ENCODE results near the gene SCN4A. TPM values are rescaled to one million over a fixed set of nuclear protein-coding genes. Genes with fewer than 3 reads are reported as not detected.
"Not testable (repeated sequence)": the region's sequence is repeated elsewhere in the genome, so short reads cannot be mapped to it uniquely, and the experiment has no call there.

SCN4A gene
- 1 to 10 TPM in 1 of 2 donors, under 1 TPM in 1; 0.76 to 2.2 TPM for total RNA-seq
- long read RNA-seq, donor 1, partial matches to known transcripts = 1 of 2 reads
- long read RNA-seq, donor 1, other reads (novel, unspliced or antisense) = 1 of 2 reads
- long read RNA-seq, donor 2, partial matches to known transcripts = 0 of 5 reads
- long read RNA-seq, donor 2, other reads (novel, unspliced or antisense) = 5 of 5 reads

DNA sequence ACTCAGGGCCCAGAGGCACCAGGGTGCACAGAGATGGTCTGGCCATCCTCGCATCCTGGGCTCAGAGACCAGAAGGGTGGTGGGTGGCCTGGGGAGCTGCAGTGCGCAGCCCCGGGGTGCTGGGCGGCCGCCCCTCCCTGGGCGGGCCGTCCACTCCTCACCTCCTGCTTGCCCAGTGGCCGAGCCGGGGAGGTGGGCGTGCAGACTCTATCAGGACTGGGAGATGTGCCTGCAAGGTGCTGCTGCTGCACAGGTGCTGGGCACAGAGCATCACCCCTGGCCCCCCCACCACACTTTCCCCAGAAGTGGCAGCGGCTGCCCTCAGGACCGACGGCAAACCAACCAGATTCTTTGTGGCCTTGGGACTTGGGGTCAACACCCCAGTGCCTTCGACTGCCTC is at the start of gene SCN4A:
Gene SCN4A (minus strand): TSS at position 123 of the 400 bp plus-strand sequence. CDS start 77 bp downstream, at position 46.
- intact Hi-C loops (cut with DNase I) = no loop called here
- no peak for DNase-seq (ENCODE audit: low spot score)

DNA sequence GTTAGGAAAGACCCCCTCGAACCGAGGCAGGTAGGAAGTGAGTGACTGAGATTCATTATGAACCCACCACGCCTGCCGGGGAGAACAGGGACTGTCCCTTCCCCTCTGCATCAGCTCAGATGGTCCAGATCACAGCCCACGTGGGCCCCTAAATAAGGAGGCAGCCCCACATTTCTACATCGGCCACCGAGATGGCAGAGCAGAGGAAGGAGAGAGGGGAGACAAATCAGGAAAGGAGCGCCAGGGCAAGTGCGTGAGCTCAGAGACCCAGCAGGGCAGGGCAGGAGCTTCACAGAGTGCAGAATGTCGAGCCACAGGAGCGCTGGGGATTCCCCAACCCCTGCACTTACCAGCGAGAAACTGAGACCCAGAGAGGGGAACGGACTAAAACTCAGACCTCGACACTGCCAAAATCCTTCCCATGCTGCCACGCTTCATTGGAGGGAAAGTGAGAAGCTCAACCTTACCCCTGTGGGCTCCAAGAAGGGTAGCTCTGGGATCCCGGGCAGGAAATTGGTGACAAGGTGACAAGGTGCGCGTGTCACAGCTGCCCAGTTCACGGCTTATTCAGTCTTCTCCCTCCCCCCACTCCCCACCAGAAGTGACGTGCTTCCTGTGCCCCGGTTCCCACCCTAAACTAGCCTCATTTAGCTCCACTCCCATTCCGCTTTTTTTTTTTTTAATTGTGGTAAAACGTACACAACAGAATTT is 47.5 kb upstream of the SCN4A start, which contains the start of gene ICAM2:
Gene ICAM2 (minus strand): TSS at position 578 of the 711 bp plus-strand sequence. CDS start 13,942 bp downstream, outside the sequence.
- DNase-seq (ENCODE audit: low spot score) = no peak
- intact Hi-C loops (cut with DNase I) = loop anchor here (10.0 kb wide), 3 partner anchors 85 to 265 kb away; partner anchors contain the start of genes CD79B (in 1 of the 2), CSHL1 (in 1 of the 2) and GH1 (in 1 of the 2)

DNA sequence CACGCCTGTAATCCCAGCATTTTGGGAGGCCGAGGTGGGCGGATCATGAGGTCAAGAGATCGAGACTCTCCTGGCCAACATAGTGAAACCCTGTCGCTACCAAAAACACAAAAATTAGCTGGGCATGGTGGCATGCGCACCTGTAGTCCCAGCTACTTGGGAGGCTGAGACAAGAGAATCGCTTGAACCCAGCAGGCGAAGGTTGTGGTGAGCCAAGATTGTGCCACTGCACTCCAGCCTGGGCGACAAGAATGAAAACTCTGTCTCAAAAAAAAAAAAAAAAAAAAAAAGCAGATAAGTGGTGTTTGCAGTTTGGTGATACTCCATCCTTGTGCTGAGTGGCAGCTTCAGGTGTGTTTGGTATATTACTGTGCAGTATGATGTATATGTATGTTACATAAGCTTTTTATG is 46.8 kb upstream of the SCN4A start:
- intact Hi-C loops (cut with DNase I); DNase-seq (ENCODE audit: low spot score): not testable (repeated sequence)

DNA sequence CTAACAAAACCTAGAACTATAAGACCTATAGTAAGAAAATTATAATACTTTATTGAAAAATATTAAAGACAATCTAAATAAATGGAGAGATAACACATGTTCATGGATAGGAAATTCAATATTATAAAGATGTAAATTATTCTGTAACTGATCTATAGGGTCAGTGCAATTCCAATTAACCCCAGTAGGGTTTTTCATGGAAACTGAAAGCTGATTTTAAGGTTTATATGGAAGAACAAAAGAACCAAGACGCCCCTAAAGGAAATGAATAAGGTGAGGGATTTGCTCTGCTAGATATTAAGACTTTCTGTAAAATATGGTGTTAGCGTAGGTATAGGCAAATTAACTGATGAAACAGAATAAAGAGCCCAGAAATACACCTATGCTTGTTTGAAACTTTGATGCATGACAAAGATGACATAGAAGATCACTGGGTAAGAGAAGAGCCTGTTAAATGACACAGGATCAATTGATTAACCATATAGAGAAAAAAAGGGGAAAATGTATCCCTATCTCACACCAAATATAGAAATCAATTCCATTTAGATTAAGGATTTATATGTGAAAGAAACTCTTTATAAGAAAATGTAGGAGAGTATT is 44.8 kb upstream of the SCN4A start:
- DNase-seq (ENCODE audit: low spot score) = no peak
- intact Hi-C loops (cut with DNase I) = no loop called here

DNA sequence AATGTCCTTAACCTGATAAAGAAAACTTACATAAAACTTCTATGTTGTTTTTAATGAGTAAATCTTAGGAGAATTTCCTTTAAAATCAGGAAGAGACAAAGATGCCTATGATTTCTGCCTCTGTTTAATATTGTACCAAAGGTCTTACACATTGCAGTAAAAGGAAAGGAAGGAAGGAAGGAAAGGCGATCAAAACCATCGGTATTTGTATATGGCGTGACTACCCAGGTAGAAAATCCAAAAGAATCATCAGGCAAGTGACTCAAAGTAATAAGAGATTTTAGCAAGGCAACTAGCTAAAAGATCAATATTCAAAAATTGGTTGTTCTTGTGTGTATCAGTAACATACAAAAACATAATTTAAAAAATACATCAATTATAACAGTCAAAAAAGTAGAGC is 44.3 kb upstream of the SCN4A start:
- intact Hi-C loops (cut with DNase I) = no loop called here
- DNase-seq (ENCODE audit: low spot score) = no peak

DNA sequence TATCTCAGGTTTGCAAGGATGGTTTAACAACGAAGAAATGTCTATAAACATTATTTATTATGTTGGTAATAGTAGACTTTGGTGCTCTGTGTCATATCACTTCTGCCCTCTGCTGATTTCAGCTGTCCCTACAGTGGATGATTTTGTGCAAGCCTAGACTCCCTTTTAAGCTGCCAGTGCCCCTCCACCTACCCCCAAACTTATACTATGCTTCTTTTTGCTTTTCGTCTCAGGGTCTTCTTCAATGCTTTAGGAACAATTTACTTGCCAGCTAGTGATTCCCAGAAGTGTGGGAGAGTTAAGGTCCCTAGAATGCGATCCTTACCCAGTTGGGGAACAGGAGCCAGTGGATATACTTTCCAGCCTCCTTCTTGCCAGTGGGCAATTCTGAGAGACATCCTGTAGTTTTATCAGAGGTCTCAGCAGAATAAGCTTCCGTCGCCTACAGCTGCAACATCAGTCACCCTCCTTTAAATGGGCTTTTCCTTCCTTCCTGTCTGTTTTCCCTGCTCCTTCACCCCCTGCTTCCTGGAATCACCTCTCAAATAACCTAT is 43.6 kb upstream of the SCN4A start:
- no peak for DNase-seq (ENCODE audit: low spot score)
- intact Hi-C loops (cut with DNase I) = no loop called here

DNA sequence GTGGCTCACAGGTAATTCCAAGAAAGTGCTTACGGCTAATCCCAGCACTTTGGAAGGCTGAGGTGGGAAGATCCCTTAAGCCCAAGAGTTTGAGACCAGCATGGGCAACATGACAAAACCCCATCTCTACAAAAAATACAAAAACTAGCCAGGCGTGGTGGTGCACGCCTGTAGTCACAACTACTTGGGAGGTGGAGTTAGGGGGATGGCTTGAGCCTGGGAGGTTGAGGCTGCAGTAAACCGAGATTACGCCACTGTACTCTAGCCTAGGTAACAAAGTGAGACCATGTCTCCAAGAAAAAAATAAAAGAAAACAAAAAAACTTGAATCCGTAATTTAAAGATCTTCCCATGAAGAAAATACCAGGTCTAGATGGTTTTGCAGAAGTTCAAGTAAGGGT is 42.7 kb upstream of the SCN4A start:
- intact Hi-C loops (cut with DNase I) = no loop called here
- DNase-seq (ENCODE audit: low spot score) = no peak

DNA sequence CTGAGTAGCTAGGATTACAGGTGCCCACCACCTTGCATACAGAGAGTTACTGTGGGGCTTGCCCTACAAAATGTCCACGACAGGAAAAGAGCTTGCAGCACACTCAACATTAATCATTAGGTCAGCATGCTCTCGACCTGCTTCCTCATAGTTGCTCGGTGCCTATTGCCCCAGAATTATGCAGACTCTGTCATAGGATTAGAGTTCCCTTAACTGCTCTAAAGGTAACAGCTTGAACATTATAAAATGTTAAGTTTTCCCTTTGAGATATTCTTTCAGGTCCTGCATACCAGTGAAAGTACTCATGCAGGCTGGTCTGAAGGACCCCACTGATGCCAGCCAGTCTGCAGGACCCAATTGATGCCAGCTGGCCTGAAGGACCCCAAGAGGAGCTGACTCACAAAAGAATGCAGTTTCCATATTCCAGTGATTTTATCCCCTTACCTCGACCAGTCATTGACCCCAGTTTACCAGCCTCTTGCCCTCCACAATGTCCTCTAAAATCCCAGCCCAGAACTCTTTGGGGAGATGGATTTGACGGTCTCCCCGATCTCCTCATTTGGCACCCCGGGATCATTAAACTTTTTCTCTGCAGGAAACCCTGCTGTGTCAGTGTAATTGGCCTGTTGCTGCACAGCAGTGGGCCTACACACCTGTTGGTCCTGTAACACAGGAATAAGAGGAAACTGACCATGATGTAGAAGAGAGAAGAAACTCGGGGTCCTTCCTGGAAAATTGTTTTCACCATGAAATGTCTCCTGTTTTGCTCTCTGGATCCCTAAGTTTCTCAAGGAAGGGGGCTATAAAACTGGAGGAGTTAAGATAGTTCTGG is 37.1 kb upstream of the SCN4A start:
- no peak for DNase-seq (ENCODE audit: low spot score)
- intact Hi-C loops (cut with DNase I) = no loop called here

DNA sequence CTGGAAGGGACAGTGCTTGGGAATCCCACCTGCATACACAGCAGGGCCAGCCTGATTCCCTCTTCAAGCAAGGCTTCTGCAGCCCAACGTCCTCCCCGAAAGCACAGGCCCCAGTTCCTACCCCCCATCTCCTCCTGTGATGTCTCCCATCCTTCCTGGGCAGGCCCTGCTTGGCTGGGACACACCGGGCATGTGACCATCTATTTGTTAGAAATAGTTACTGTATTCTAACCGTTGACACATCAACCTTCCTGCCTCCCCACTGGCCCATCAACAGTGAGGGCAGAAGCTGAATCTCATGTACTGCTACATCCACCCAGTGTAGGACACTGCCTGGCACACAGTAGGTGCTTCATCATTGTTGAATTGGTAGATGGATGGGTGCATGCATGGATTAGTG is 36.1 kb upstream of the SCN4A start:
- DNase-seq (ENCODE audit: low spot score) = no peak
- intact Hi-C loops (cut with DNase I) = no loop called here

DNA sequence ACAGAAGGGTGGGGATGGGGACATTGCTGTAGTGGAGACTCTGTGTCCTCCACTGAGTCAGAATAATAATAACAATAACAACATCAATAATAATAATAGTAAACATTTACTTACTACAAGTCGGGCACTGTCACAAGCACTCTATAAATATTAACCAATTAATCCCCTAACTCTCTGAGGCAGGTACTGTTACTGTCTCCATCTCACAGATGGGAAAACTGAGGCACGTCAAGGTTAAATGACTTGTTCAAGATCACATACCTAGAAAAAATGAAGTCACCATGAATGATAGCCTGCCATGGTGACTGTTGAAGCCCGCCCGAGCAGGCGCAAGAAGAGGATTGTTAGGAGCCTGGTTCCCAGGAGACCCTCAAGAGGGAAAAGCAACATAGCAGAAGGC is 35.6 kb upstream of the SCN4A start:
- intact Hi-C loops (cut with DNase I) = no loop called here
- DNase-seq (ENCODE audit: low spot score) = no peak

DNA sequence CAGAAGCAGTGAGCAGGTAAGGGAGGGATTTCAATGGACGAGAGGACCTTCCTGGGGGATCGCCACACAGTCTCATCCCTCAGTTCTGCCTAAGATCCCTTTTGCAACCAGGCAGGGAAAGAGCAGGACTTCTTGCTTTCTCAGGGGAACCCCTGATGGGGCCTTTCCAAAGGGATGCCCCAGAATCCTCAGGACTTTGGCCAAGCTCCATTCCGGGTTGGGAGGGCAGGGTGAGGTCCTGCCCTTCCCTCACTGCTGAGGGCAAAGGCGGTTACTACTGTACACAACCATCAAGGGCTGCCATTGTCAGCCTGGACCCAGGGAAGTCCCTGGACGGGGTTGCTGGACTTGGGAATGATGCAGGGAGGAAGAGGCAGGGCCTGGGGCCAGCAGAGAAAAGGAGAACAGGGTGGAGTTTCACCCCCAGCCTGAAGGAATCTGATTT is 35.1 kb upstream of the SCN4A start:
- DNase-seq (ENCODE audit: low spot score) = peak; percentile 76

DNA sequence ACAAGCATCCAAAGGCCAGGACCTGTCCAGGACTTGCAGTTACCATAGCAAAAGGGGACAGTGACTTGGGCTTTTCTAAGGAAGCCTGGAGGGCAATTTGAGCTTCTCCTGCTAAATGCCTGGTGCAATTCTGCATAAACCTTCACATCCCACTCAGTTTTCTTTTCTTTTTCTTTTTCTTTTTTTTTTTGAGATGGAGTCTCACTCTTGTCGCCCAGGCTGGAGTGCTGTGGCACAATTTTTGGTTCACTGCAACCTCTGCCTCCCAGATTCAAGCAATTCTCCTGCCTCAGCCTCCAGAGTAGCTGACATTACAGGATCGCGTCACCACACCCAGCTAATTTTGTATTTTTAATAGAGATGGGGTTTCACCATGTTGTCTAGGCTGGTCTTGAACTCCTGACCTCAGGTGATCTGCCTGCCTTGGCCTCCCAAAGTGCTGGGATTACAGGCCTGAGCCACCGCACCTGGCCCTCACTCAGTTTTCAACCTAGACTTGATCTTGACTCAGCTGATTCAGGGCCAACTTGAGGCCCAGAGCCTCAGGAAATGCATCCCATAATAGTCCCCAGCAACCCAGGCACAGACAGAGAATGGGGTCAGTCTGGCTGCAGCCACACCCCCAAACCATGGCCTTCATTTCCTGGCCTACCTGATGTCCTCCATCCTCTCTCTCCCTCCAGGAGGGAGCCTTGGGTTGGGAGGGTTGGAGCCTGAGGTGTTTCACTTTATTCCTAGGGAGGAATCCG is 34.5 kb upstream of the SCN4A start:
- intact Hi-C loops (cut with DNase I) = not testable (repeated sequence)

More for the DNA sequence above, 35.1 kb upstream of the SCN4A start:
- intact Hi-C loops (cut with DNase I) = no loop called here

DNA sequence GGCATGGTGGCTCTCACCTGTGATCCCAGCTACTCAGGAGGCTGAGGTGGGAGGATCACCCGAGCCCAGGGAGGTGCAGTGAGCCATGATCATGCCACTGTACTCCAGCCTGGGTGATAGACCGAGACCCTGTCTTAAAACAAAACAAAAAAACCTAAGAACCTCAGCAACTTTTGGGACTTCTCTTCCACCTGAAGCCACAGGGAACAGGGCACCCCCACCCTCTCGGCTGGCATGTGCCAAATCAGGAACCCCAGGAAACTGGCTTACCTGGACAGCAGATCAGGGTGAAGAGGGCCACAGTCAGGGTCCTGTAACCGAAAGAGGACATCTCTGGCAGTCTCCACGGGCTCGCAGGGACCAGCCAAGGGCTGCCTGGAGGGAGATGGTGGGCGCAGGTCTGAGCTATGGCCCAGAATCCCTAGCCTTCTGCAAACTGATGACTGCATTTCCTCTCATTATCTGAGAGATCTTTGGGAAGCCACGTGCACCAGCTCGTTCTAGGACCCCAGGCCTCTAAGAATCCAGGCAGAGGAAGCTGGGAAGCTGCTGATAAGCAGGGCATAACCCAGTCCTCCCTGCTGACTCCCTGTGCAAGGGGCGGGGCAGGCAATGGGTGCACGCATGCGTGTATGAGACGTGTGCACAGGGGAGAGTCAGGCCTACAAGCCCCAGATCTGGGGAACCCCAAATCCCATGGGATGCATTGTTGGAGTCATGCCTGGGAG is 33.8 kb upstream of the SCN4A start:
- DNase-seq (ENCODE audit: low spot score) = peak; percentile 85
- intact Hi-C loops (cut with DNase I) = no loop called here

More for the DNA sequence above, 34.5 kb upstream of the SCN4A start:
- DNase-seq (ENCODE audit: low spot score) = not testable (repeated sequence)

DNA sequence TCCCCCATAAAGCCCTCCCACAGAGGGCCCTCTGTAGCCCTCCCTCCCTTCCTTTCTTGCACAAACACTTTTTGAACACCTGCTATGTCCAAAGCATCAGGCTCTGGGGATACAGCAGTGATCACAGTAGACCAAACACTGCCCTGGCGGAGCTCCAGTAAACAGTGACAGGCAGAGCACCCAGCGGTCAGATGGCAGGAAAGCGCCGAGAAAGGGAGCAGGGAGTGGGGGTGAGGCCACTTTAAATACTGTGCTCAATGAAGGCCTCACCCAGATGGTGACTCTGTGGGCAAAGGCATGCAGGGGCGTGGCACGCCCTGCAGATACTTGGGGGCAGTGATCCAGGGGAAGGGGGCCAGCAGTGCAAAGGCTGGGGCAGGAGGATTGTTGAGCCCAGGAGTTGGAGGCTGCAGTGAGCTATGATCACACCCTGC is 33.0 kb upstream of the SCN4A start:
- intact Hi-C loops (cut with DNase I) = no loop called here
- DNase-seq (ENCODE audit: low spot score) = peak; percentile 69

DNA sequence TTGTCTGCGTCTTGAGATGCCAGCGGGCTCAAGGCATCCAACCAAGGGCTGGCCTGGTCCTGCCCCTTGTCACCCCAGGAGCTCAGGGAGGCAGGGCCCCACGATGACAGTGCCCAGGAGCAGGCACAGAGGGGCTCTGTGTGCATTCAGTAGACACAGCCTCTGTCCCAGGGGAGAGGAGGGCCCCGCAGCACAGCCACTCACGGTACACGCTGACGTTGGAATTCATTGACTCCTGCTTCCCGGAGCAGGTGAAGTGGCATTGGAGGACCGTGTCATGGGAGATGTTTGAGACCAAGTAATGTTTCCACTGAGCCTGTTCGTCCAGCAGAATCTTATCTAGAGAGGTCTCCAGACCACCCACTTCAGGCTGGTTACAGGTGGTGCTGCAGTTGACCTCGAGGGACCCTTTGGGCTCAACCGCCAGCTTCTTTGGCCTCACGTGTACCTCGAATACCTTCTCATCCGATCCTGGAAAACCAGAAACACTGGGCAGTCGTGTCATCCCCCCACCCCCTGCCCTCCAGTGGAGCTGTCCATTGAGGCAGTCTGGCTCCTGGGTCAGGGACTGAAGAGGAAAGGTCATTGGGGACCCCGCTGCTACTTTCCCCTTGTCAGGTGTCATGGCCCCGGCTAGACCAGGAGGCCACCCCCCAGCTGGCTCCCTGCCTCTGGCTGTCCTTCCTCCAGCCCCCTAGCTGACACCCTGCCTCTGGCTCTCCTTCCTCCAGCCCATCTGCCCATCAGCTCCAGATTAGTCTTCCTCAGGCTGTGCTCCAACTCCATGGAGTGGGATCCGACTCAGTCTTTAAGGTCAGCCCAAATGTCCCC is 32.4 kb upstream of the SCN4A start:
- intact Hi-C loops (cut with DNase I) = no loop called here
- DNase-seq (ENCODE audit: low spot score) = peak; percentile 73

DNA sequence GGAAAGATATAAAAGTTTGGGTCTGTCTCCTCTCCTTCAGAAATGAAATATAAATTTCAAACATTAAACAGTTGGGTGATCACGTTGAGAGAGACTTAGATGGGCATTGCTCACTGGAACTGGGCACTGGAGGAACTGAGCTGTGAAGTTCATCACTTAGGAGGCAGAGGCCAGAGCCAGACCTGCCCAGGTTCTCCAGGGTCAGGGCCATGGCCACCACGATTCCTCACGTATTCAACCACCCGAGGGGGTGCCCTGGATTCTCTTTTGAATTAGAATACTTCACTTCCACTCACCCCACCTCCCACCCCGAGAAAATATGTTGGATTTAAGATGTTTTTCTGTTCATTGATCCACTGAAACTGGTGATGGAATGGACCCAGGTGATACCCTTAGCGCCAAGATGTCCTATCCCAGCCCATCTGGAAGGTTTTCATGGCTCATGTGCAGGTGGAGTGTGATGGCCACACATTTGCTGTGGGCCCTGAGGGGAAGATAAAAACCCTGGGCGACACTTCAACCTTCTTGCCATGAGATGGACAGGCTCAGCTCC is 31.6 kb upstream of the SCN4A start:
- intact Hi-C loops (cut with DNase I) = no loop called here
- no peak for DNase-seq (ENCODE audit: low spot score)
